Astrocyte (in vitro differentiated cells and primary cell): ENCODE results near the gene AFF2. TPM values are rescaled to one million over a fixed set of nuclear protein-coding genes. Genes with fewer than 3 reads are reported as not detected.
"Not testable (repeated sequence)": the region's sequence is repeated elsewhere in the genome, so short reads cannot be mapped to it uniquely, and the experiment has no call there.

Experiments
- DNase-seq: peaks from one replicate; pipeline ENCODE4 v3.0.0-alpha.2; 2010; ENCODE audit warnings: low read depth
- FAIRE-seq: peaks from 2 replicates; lab custom pipeline; 2011; peaks lifted over from hg19 to GRCh38; lab: Jason Lieb, UNC
- H2AFZ ChIP-seq: 2 replicates; pipeline ENCODE4 v1.6.0; 2012; ENCODE audit warnings: low read depth, low read length, inconsistent platforms
- H3K27ac ChIP-seq: 2 replicates; pipeline ENCODE4 v1.5.1; 2011; ENCODE audit warnings: low read depth, low read length, inconsistent platforms
- H3K27me3 ChIP-seq: 2 replicates; pipeline ENCODE4 v1.6.0; 2011; ENCODE audit warnings: low read length, inconsistent platforms; ENCODE audit not compliant: insufficient read depth
- H3K36me3 ChIP-seq: 2 replicates; pipeline ENCODE4 v1.5.1; 2011; ENCODE audit warnings: low read length, inconsistent platforms; ENCODE audit not compliant: insufficient read depth
- H3K4me1 ChIP-seq: 2 replicates; pipeline ENCODE4 v1.5.1; 2011; ENCODE audit warnings: low read length, inconsistent platforms; ENCODE audit not compliant: insufficient read depth
- H3K4me2 ChIP-seq: 2 replicates; pipeline ENCODE4 v1.6.0; 2012; ENCODE audit warnings: low read length, inconsistent platforms
- H3K4me3 ChIP-seq: 2 replicates; pipeline ENCODE4 v1.5.1; 2011; ENCODE audit warnings: low read depth, mild to moderate bottlenecking, low read length, inconsistent platforms; ENCODE audit not compliant: insufficient read depth
- H3K79me2 ChIP-seq: 2 replicates; pipeline ENCODE4 v1.6.0; 2012; ENCODE audit warnings: mild to moderate bottlenecking, low read length, inconsistent platforms; ENCODE audit not compliant: insufficient read depth
- H3K9ac ChIP-seq: 2 replicates; pipeline ENCODE4 v1.6.0; 2012; ENCODE audit warnings: mild to moderate bottlenecking, low read length, inconsistent platforms
- H3K9me3 ChIP-seq: 2 replicates; pipeline ENCODE4 v1.5.1; 2012; ENCODE audit warnings: low read depth, mild to moderate bottlenecking, low read length, inconsistent platforms; ENCODE audit not compliant: insufficient read depth
- H4K20me1 ChIP-seq: 2 replicates; pipeline ENCODE4 v1.6.0; 2012; ENCODE audit warnings: low read length, inconsistent platforms; ENCODE audit not compliant: insufficient read depth
- H3K27ac Mint-ChIP-seq: one replicate; pipeline ENCODE4 v1.8.0; 2021; ENCODE audit warnings: mild to moderate bottlenecking, mixed read lengths; ENCODE audit not compliant: unreplicated experiment
- H3K27me3 Mint-ChIP-seq: one replicate; pipeline ENCODE4 v1.8.0; 2021; ENCODE audit warnings: low read depth, mixed read lengths; ENCODE audit not compliant: unreplicated experiment
- H3K36me3 Mint-ChIP-seq: one replicate; pipeline ENCODE4 v1.8.0; 2021; ENCODE audit warnings: low read depth, mixed read lengths; ENCODE audit not compliant: unreplicated experiment
- H3K4me1 Mint-ChIP-seq: one replicate; pipeline ENCODE4 v1.8.0; 2021; ENCODE audit warnings: low read depth, mixed read lengths; ENCODE audit not compliant: unreplicated experiment
- H3K4me3 Mint-ChIP-seq: one replicate; pipeline ENCODE4 v1.8.0; 2021; ENCODE audit warnings: mild to moderate bottlenecking, moderate library complexity, mixed read lengths; ENCODE audit not compliant: unreplicated experiment
- H3K9me3 Mint-ChIP-seq: one replicate; pipeline ENCODE4 v1.8.0; 2021; ENCODE audit warnings: mild to moderate bottlenecking, mixed read lengths; ENCODE audit not compliant: unreplicated experiment
- CTCF ChIP-seq: IDR thresholded peaks from 2 replicates; pipeline ENCODE4 v1.5.1; 2011; ENCODE audit warnings: low read depth, mild to moderate bottlenecking, inconsistent platforms, low read length, moderate library complexity; ENCODE audit not compliant: insufficient read depth
- EZH2 ChIP-seq: IDR thresholded peaks from 2 replicates; pipeline ENCODE4 v1.6.1; 2012; ENCODE audit warnings: mild to moderate bottlenecking, low read length, inconsistent platforms; ENCODE audit not compliant: insufficient read depth
- total RNA-seq: library from RNA; stranded (reverse); gene quantifications from 2 replicates; pipeline ENCODE4 v1.2.1, GENCODE V29; 2021

The AFF2 gene
- total RNA-seq, 1 donor from 2014 or later: 8.3 TPM

GRCh38 chrX:148904421-148905111 is 404.1 kb downstream of the AFF2 start:
- Histone ChIP-seq H3K27me3 (no peaks in the 10 kb centered on the region), H3K9ac (no peak overlapping the region), H3K4me2 (no peak overlapping the region), H3K79me2 (no peaks in the 10 kb centered on the region), H3K36me3 (no peaks in the 10 kb centered on the region), H3K27ac (no peak overlapping the region), H3K4me3 (no peak overlapping the region), H2AFZ (no peak overlapping the region), H3K4me1 (no peaks in the 10 kb centered on the region), H3K9me3 (no peaks in the 10 kb centered on the region), H4K20me1 (no peaks in the 10 kb centered on the region)
- peak; percentile 90 for FAIRE-seq
- Mint-ChIP-seq H3K9me3 (peaks cover 2% of the 10 kb centered on the region), H3K4me1 (no peaks in the 10 kb centered on the region), H3K4me3 (no peak overlapping the region), H3K36me3 (peaks cover 2% of the 10 kb centered on the region), H3K27ac (no peak overlapping the region), H3K27me3 (no peaks in the 10 kb centered on the region)
- DNase-seq: no peak
- TF ChIP-seq EZH2 (no peak), CTCF (no peak)

GRCh38 chrX:148905400-148905799 is 405.0 kb downstream of the AFF2 start:
- H2AFZ ChIP-seq: no peak overlapping the region
- no peak overlapping the region for H3K4me3 ChIP-seq
- no peak overlapping the region for H3K4me2 ChIP-seq
- H3K36me3 Mint-ChIP-seq: peaks cover 2% of the 10 kb centered on the region
- H3K9me3 ChIP-seq: no peaks in the 10 kb centered on the region
- H4K20me1 ChIP-seq: no peaks in the 10 kb centered on the region
- H3K4me1 Mint-ChIP-seq: no peaks in the 10 kb centered on the region
- no peak overlapping the region for H3K9ac ChIP-seq
- no peaks in the 10 kb centered on the region for H3K4me1 ChIP-seq
- H3K4me3 Mint-ChIP-seq: no peak overlapping the region
- no peak overlapping the region for H3K27ac ChIP-seq
- no peak for FAIRE-seq
- no peaks in the 10 kb centered on the region for H3K36me3 ChIP-seq
- TF ChIP-seq EZH2 (no peak), CTCF (no peak)
- no peak for DNase-seq
- no peaks in the 10 kb centered on the region for H3K27me3 Mint-ChIP-seq
- peaks cover 2% of the 10 kb centered on the region for H3K9me3 Mint-ChIP-seq
- H3K79me2 ChIP-seq: no peaks in the 10 kb centered on the region
- no peak overlapping the region for H3K27ac Mint-ChIP-seq
- no peaks in the 10 kb centered on the region for H3K27me3 ChIP-seq

GRCh38 chrX:148906628-148907027 is 406.2 kb downstream of the AFF2 start:
- not testable (repeated sequence) for H3K4me1 ChIP-seq, H3K36me3 ChIP-seq, H3K9me3 ChIP-seq, H3K4me3 Mint-ChIP-seq, H3K9me3 Mint-ChIP-seq, H3K27ac Mint-ChIP-seq, H3K79me2 ChIP-seq, FAIRE-seq, H3K27me3 ChIP-seq, H4K20me1 ChIP-seq, H3K4me3 ChIP-seq, H3K36me3 Mint-ChIP-seq, H2AFZ ChIP-seq, DNase-seq, H3K4me1 Mint-ChIP-seq, H3K4me2 ChIP-seq, H3K27ac ChIP-seq, H3K9ac ChIP-seq, H3K27me3 Mint-ChIP-seq
